ENCODE measurements around the gene RASA2.

The RASA2 gene

GRCh38 chr3:141519587-141519986 is 32.8 kb downstream of the RASA2 start:
- H3K4me3 ChIP-seq (ENCODE audit: control insufficient read depth, low read depth, low read length): no peak overlapping the region
- DNase-seq (ENCODE audit: low read depth): no peak
- TF ChIP-seq, protein P1, sequence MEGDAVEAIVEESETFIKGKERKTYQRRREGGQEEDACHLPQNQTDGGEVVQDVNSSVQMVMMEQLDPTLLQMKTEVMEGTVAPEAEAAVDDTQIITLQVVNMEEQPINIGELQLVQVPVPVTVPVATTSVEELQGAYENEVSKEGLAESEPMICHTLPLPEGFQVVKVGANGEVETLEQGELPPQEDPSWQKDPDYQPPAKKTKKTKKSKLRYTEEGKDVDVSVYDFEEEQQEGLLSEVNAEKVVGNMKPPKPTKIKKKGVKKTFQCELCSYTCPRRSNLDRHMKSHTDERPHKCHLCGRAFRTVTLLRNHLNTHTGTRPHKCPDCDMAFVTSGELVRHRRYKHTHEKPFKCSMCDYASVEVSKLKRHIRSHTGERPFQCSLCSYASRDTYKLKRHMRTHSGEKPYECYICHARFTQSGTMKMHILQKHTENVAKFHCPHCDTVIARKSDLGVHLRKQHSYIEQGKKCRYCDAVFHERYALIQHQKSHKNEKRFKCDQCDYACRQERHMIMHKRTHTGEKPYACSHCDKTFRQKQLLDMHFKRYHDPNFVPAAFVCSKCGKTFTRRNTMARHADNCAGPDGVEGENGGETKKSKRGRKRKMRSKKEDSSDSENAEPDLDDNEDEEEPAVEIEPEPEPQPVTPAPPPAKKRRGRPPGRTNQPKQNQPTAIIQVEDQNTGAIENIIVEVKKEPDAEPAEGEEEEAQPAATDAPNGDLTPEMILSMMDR (conservative IDR thresholded peaks at IDR 0.05; ENCODE audit: control insufficient read depth, insufficient read depth, low read depth, low read length): no peak

- H3K4me3 ChIP-seq (ENCODE audit: control insufficient read depth, low read depth, low read length): no peak overlapping the region
Observed at GRCh38 chr3:141521781-141522180, 35.0 kb downstream of the RASA2 start.

DNA sequence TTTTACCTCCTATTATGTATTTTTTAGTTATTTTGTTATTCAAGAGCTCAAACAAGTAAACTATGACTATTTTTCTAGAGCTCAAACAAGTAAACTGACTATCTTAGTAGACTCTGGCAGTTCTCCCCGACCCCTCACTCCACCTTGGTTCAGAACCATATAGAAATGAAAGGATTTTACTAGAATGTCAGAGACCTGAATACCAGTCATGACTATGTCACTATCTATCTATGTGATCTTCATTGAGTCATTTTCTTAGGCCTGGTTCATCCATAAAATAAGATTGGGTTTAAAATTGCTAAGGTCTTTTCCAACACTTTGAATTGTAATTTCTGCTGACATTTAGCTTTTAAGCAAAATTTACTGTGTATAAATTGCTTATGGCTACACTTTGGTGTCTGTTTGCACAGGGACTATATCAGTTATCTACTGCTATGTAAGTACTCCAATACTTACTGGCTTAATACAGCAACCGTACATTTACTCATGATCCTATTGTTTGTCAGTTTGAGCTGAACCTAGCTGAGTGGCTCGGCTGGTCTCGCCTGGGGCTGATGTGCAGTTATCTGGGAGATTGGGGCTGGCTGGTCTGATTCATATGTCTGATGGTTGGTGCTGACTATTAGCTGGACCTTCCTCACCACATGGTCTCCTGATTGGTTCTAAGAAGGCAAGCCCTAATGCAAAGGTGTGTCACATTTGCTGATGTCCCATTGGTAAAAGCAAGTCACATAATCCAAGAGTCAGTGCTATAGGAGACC is 37.0 kb downstream of the RASA2 start:
- no peak for DNase-seq (ENCODE audit: low read depth)
- TF ChIP-seq, protein P1 (conservative IDR thresholded peaks at IDR 0.05; ENCODE audit: control insufficient read depth, insufficient read depth, low read depth, low read length): no peak

More at GRCh38 chr3:141521781-141522180, 35.0 kb downstream of the RASA2 start:
- no peak for DNase-seq (ENCODE audit: low read depth)
- TF ChIP-seq, protein P1 (conservative IDR thresholded peaks at IDR 0.05; ENCODE audit: control insufficient read depth, insufficient read depth, low read depth, low read length): no peak

GRCh38 chr3:141524988-141525387 is 38.2 kb downstream of the RASA2 start:
- no peak for DNase-seq (ENCODE audit: low read depth)
- TF ChIP-seq, protein P1 (conservative IDR thresholded peaks at IDR 0.05; ENCODE audit: control insufficient read depth, insufficient read depth, low read depth, low read length): no peak
- no peak overlapping the region for H3K4me3 ChIP-seq (ENCODE audit: control insufficient read depth, low read depth, low read length)

More for the DNA sequence above, 37.0 kb downstream of the RASA2 start:
- no peak overlapping the region for H3K4me3 ChIP-seq (ENCODE audit: control insufficient read depth, low read depth, low read length)

- TF ChIP-seq, protein P1 (conservative IDR thresholded peaks at IDR 0.05; ENCODE audit: control insufficient read depth, insufficient read depth, low read depth, low read length): no peak
- no peak overlapping the region for H3K4me3 ChIP-seq (ENCODE audit: control insufficient read depth, low read depth, low read length)
- no peak for DNase-seq (ENCODE audit: low read depth)
Observed at GRCh38 chr3:141525814-141526213, 39.0 kb downstream of the RASA2 start.

GRCh38 chr3:141526709-141527108 is 39.9 kb downstream of the RASA2 start:
- no peak for DNase-seq (ENCODE audit: low read depth)
- TF ChIP-seq, protein P1 (conservative IDR thresholded peaks at IDR 0.05; ENCODE audit: control insufficient read depth, insufficient read depth, low read depth, low read length): no peak
- no peak overlapping the region for H3K4me3 ChIP-seq (ENCODE audit: control insufficient read depth, low read depth, low read length)
